SU-DHL-6 (cell line): ENCODE measurements around the gene IRX2.

Experiments
- H2AFZ ChIP-seq: fragments of 200-600 bp; sonication (generic); 2 replicates; pipeline ENCODE4 v1.6.1; 2014; ENCODE audit warnings: low read depth, mild to moderate bottlenecking, moderate library complexity, mixed read lengths, antibody characterized with exemption, low read length; ENCODE audit not compliant: severe bottlenecking
- H3F3A ChIP-seq: fragments of 200-600 bp; shearing (Covaris generic); 2 replicates; pipeline ENCODE4 v1.6.0; 2016; ENCODE audit warnings: antibody characterized with exemption, mild to moderate bottlenecking; ENCODE audit not compliant: insufficient read depth
- H3K27ac ChIP-seq: fragments of 200-600 bp; sonication (generic); 2 replicates; pipeline ENCODE4 v1.5.1; 2016; ENCODE audit warnings: low read depth, mild to moderate bottlenecking, low read length, moderate library complexity, mixed read lengths
- H3K27me3 ChIP-seq: fragments of 200-600 bp; sonication (generic), shearing (Covaris generic); 2 replicates; pipeline ENCODE4 v1.6.0; 2014; ENCODE audit warnings: mild to moderate bottlenecking, low read length
- H3K36me3 ChIP-seq: fragments of 200-600 bp; sonication (generic); 2 replicates; pipeline ENCODE4 v1.6.1; 2014; ENCODE audit warnings: mild to moderate bottlenecking, low read length, mixed read lengths
- H3K4me2 ChIP-seq: fragments of 300-600, 200-600 bp; shearing (Covaris generic), sonication (generic); 2 replicates; pipeline ENCODE4 v1.6.0; 2014; ENCODE audit warnings: low read length, low read depth, mild to moderate bottlenecking; ENCODE audit not compliant: poor library complexity, severe bottlenecking
- H3K4me3 ChIP-seq: fragments of 200-600 bp; sonication (generic); 2 replicates; pipeline ENCODE4 v1.5.1; 2014; ENCODE audit warnings: antibody characterized with exemption, low read length, mild to moderate bottlenecking, mixed read lengths; ENCODE audit not compliant: insufficient read depth, poor library complexity, severe bottlenecking
- H3K79me2 ChIP-seq: fragments of 200-600 bp; sonication (generic); 2 replicates; pipeline ENCODE4 v1.6.1; 2014; ENCODE audit warnings: mild to moderate bottlenecking, low read length, moderate library complexity; ENCODE audit not compliant: insufficient read depth
- H3K9ac ChIP-seq: fragments of 200-600 bp; sonication (generic); 2 replicates; pipeline ENCODE4 v1.7.0; 2014; ENCODE audit warnings: mild to moderate bottlenecking, low read length
- H3K9me2 ChIP-seq: fragments of 200-600 bp; sonication (generic); replicated peaks from 2 replicates; pipeline ENCODE4 v1.6.1; 2014; ENCODE audit warnings: low read length; ENCODE audit not compliant: insufficient read depth
- H3K9me3 ChIP-seq: fragments of 200-600 bp; sonication (generic); 2 replicates; pipeline ENCODE4 v1.6.1; 2014; ENCODE audit warnings: low read length, mixed read lengths; ENCODE audit not compliant: insufficient read depth
- H4K20me1 ChIP-seq: fragments of 200-600 bp; sonication (generic); 2 replicates; pipeline ENCODE4 v1.6.1; 2014; ENCODE audit warnings: low read depth, mild to moderate bottlenecking, antibody characterized with exemption, low read length, moderate library complexity, mixed read lengths
- CTCF ChIP-seq: fragments of 200-600 bp; sonication (generic); IDR thresholded peaks from one replicate; pipeline ENCODE4 v1.5.1; 2017; ENCODE audit warnings: antibody characterized with exemption, mild to moderate bottlenecking, low read length, moderate library complexity; ENCODE audit not compliant: insufficient read depth, poor library complexity, severe bottlenecking
- EZH2phosphoT487 ChIP-seq: fragments of 200-600 bp; sonication (generic), shearing (Covaris generic); conservative IDR thresholded peaks from 2 replicates; pipeline ENCODE4 v1.6.1; 2018; ENCODE audit warnings: mild to moderate bottlenecking, antibody characterized with exemption, low read length, moderate library complexity, mixed read lengths

The IRX2 gene

GRCh38 chr5:2740051-2740875, 11.2 kb downstream of the IRX2 start:
- no peak overlapping the region for H3K9ac ChIP-seq

GRCh38 chr5:2739360-2740050, 12.0 kb downstream of the IRX2 start:
- no peaks in the 10 kb centered on the region for H3K79me2 ChIP-seq
- TF ChIP-seq EZH2phosphoT487 = no peak
- TF ChIP-seq CTCF = no peak
- H3K27me3 ChIP-seq = no peaks in the 10 kb centered on the region
- H3K9me2 ChIP-seq = no peaks in the 10 kb centered on the region
- no peaks in the 10 kb centered on the region for H3K9me3 ChIP-seq
- no peak overlapping the region for H2AFZ ChIP-seq
- H3K4me3 ChIP-seq = no peak overlapping the region
- H3K9ac ChIP-seq = no peak overlapping the region
- H3F3A ChIP-seq = no peaks in the 10 kb centered on the region
- H3K36me3 ChIP-seq = no peaks in the 10 kb centered on the region
- no peaks in the 10 kb centered on the region for H4K20me1 ChIP-seq
- H3K4me2 ChIP-seq = no peak overlapping the region
- H3K27ac ChIP-seq = no peak overlapping the region

More at GRCh38 chr5:2740051-2740875, 11.2 kb downstream of the IRX2 start:
- Histone ChIP-seq H3K9me3 (no peaks in the 10 kb centered on the region), H3F3A (no peaks in the 10 kb centered on the region), H3K27ac (no peak overlapping the region), H3K9me2 (no peaks in the 10 kb centered on the region), H4K20me1 (no peaks in the 10 kb centered on the region), H2AFZ (no peak overlapping the region), H3K27me3 (no peaks in the 10 kb centered on the region), H3K36me3 (no peaks in the 10 kb centered on the region), H3K4me2 (no peak overlapping the region), H3K4me3 (no peak overlapping the region), H3K79me2 (no peaks in the 10 kb centered on the region)
- TF ChIP-seq CTCF = no peak
- no peak for TF ChIP-seq EZH2phosphoT487

- no peaks in the 10 kb centered on the region for H3K36me3 ChIP-seq
- no peaks in the 10 kb centered on the region for H3K9me2 ChIP-seq
- no peaks in the 10 kb centered on the region for H3F3A ChIP-seq
- no peaks in the 10 kb centered on the region for H3K79me2 ChIP-seq
- H3K4me2 ChIP-seq = no peak overlapping the region
- no peak overlapping the region for H3K27ac ChIP-seq
- H3K9me3 ChIP-seq = no peaks in the 10 kb centered on the region
- no peaks in the 10 kb centered on the region for H4K20me1 ChIP-seq
- no peak overlapping the region for H3K4me3 ChIP-seq
- TF ChIP-seq EZH2phosphoT487 (no peak), CTCF (no peak)
- H3K27me3 ChIP-seq = no peaks in the 10 kb centered on the region
- H3K9ac ChIP-seq = no peak overlapping the region
- no peak overlapping the region for H2AFZ ChIP-seq
Measured at GRCh38 chr5:2738700-2739359, 12.6 kb downstream of the IRX2 start.
